Stimulated activated CD4-positive, alpha-beta T cell treated with anti-CD3 and anti-CD28 coated beads, Interleukin-1b, Interleukin-23, amount 100 ng/mL, for 1 hour (primary cell): ENCODE data around the gene ZCRB1.
"Not testable (repeated sequence)": the region's sequence is repeated elsewhere in the genome, so short reads cannot be mapped to it uniquely, and the experiment has no call there.

Experiments
- DNase-seq, 2 donors: peaks; one replicate each; pipeline ENCODE4 v3.0.0-alpha.2; 2020; ENCODE audit warnings: low read depth in 2 of 2

Gene ZCRB1, protein sequence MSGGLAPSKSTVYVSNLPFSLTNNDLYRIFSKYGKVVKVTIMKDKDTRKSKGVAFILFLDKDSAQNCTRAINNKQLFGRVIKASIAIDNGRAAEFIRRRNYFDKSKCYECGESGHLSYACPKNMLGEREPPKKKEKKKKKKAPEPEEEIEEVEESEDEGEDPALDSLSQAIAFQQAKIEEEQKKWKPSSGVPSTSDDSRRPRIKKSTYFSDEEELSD

DNA sequence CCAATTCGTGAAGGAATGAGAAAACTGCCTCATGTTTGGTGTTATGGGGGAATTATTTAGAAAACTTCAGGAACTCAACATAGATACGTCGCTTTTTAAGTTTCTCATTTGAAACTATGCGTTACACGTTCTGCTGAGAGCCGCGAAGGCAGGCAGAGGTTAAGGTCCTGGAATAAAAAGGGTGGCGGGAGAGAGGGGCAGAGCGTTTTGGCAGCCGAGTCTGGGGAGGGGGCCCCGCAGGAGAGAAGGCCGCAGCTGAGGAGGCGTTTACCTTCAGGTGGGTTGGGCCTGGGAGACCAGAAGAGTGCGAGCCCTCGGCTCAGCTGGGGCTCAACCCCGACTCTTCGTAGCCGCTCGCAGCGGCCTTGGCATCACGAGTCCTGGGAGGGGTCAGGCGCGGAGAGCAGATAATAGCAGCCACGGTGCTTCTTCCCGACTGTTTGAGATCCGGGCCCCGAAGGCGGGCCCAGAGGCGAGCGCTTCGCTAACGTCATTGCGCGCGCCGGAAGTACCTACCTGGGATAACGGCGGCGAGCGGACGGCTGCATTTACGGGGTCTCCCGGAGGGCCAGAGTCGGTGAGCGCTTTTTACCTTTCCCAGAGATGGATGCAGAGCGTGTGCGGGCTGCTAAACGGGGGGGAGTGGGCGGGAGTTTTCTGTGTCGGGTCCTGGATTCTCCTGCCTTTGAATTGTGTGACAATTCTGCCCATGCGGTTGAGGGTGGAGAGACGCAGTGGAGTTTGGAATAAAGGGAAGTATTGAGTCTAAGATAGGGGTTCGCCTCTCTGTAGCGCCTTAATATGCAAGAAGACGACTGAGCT lies at the start of gene ZCRB1, which contains the start of gene PPHLN1:
ZCRB1 (minus strand) TSS at position 442 of the 822 bp plus-strand sequence. CDS start 1,992 bp downstream, outside the sequence.
PPHLN1 (plus strand) TSS at position 515 of the 822 bp plus-strand sequence. CDS start 9,736 bp downstream, outside the sequence.
- peak; percentile 39 to 54 for DNase-seq

DNA sequence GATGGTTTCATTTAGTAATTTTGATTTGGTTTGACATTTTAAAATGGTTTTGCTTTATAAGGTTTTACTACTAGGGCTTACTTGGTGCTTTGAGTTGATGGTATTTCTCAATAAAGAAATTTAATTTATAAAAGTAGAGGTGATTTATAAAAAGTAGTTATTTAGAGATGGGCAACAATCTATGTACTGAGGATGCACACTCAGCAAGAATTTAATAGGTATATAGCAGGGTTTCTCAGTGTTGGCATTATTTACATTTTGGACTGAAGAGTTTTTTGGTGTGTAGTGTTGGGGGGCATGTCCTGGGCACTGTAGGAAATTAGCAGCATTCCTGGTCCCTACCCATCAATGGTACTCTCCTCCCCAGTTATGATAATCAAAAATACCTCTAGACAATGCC lies 47.8 kb upstream of the ZCRB1 start:
- no peak for DNase-seq

DNA sequence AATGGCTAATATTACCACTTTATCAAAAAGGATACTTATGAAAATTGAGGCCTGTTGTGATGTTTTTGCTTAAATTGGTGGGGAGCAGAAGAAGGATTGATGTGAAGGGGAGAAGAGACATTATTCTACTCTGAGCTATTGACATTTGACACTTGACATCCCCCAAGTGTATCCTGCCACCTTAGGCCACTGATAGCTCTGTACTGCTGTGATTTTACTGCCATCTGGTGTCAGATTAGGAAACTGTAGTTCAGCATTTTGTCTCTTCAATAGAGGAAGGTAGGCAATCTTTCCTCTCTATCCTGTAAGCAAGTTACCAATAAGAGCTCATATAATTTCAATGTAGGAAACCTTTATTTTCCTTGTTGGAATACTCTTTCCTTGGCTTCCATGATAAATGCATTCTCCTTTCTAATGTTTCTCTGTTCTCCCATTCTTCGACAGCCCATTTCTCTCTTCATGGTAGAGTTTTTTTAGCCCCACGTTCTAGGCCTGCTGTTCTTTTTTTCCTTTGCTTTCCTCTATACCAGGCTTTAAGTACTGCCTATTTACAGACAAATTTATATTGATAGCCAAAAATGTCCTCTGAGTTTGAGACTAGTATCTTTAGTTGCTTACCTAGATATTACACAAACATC lies 46.4 kb upstream of the ZCRB1 start:
- DNase-seq, result no peak

DNA sequence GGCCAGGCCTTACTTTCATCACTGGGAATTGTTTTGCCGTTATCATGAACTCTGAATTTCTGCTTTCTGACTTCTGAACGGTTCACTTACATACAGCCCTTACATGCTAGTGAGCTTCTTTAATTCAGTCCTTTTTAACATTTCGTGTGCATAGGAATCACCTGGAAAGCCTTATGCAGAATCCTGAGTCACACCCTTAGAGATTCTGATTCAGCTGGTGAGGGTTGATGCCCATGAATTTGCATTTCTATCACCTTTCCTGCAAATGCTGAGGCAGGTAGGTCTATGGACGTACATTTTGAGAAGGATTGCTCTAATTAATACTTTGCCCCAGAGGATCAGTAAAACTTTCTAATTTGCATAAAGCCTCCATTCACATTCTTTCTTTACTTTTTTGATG lies 44.1 kb upstream of the ZCRB1 start:
- no peak for DNase-seq

DNA sequence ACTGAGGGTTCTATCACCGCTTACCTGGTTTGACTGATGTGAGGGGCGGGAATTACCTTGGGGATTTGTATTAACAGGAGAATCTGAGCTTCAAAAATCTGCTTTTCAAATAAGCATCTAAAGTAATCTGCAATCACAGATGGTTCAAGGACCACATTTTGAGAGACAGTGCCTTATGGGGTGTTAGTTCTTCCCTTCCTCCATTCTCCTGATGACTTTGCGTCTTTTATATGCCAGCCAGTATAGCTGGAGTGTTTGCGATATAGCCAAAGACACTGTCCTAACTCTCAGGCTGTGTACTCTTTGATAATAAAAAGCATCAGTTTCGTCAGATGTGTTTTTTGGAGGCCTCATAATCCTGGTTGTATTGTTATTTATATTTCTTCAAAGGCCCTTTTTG lies 39.6 kb upstream of the ZCRB1 start:
- DNase-seq, result no peak

DNA sequence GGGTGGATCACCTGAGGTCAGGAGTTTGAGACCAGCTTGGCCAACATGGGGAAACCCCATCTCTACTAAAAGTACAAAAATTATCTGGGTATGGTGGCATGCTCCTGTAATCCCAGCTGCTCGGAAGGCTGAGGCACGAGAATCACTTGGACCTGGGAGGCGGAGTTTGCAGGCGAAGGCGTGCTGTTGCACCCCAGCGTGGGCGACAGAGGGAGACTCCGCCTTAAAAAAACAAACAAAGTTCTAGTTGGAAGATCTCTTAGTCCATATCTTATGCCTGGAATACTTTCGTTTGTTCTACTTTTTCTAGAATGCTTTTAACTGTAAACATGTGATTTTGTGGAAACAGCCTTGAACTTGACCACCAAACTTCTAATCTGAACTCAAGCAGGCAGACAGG lies 38.8 kb upstream of the ZCRB1 start:
- no peak for DNase-seq

DNA sequence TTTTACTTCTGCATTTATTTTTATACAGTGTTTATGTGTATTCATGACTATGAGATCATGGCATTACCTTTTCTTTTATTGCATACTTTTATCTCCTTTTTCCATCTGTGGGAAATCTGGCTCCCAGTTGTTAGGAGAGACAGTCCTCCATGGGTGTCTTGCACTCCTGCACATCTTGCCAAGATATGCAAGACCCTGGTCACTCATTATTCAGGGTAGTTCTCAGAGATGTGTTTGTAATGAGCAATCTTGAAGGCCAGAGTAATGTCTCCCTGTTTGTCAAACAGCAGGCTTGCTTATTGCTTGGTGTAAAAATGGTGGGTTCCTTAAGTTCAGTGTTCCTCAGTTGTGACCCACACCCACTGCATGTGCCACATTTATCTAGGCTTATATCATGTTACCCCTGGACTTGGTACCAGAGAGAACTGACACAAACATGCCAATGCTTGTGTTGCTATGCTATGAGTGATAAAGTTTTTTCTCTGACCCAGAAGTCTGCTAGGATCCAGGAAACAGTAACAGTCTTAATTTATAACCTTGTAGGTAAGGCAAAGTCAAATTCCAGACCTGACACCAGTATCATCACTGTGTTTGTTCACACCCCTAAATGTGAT lies 36.9 kb upstream of the ZCRB1 start:
- DNase-seq, result no peak

DNA sequence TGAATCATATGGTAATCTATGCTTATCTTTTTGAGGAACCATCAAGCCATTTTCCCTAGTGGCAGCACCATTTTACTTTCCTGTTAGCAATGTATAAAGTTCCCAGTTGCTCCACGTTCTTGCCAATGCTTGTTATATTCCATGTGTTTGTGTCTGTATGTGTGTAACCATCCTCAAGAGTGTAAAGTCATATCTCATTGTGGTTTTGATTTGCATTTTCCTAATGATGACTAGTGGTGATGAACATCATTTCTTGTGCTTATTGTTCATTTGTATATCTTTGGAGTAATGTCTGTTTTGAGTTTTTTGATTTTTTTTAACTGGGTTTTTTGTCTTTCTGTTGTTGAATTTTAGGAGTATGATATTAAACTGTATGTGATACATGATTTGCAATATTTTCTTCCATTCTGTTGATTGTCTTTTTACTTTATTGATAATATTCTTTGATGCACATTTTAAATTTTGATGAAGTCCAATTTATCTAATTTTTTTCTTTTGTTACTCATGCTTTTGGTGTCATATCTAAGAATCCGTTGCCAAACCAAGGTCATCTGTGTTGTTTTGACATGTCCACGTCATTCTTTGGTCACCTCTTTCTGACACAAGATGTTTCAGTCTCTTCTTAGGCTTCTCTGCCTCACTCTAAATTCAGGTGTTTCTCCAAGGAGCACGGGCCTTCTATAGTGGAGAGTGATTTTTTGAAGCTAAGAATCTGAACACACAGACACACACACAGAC lies 36.2 kb upstream of the ZCRB1 start:
- DNase-seq, result no peak

DNA sequence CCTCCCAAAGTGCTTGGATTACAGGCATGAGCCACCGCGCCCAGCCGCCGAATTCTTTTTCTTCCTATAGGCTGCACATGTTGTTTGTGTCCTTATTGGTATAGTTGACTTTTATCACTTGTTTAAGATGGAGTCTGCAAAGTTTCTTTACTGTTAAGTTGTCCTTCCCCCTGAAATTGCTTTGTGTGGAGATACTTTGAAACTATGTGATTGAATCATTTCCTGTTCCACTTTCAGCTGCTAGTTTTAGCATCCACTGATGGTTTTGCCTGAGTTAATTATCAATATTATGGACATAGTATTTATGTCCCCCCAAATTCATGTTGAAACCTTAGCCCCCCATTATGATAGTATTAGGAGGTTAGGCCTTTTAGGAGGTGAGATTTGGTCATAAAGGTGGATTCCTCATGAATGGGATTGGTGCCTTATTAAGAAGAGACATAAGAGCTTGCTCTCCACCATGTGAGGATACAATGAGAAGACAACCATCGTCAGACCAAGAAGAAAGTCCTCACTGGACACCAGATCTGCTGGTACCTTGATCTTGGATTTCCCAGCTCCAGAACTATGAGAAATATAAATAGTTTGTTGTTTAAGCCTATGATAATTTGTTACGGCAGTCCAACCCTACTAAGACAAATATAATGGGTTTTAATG lies 35.0 kb upstream of the ZCRB1 start:
- DNase-seq, result no peak

DNA sequence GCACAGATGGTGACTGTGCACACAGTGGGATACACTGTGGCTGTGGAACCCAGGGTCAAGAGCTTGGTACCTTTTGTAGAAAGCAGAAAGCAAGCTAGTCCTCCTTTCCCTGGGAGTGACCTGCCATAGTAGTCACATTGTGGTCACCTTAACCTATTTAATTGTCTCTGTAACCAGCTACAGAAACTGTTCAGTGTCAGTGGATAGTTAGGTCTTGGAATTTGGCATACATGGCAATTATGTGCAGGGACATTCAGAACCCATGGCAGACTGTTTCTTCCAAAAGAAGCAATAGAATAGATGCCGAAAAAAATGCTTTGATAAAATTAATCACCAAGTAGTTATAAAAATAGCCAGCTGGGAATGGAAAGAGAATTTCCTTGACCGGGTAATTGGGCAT lies 30.4 kb upstream of the ZCRB1 start:
- DNase-seq, result no peak

DNA sequence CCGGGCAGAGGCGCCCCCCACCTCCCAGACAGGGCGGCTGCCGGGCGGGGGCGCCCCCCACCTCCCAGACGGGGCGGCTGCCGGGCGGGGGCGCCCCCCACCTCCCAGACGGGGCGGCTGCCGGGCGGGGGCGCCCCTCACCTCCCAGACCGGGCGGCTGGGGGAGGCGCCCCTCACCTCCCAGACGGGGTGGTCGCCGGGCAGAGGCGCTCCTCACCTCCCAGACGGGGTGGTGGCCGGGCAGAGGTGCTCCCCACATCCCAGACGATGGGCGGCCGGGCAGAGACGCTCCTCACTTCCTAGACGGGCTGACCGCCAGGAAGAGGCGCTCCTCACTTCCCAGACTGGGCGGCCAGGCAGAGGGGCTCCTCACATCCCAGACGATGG lies 24.1 kb upstream of the ZCRB1 start:
- DNase-seq, result not testable (repeated sequence)

DNA sequence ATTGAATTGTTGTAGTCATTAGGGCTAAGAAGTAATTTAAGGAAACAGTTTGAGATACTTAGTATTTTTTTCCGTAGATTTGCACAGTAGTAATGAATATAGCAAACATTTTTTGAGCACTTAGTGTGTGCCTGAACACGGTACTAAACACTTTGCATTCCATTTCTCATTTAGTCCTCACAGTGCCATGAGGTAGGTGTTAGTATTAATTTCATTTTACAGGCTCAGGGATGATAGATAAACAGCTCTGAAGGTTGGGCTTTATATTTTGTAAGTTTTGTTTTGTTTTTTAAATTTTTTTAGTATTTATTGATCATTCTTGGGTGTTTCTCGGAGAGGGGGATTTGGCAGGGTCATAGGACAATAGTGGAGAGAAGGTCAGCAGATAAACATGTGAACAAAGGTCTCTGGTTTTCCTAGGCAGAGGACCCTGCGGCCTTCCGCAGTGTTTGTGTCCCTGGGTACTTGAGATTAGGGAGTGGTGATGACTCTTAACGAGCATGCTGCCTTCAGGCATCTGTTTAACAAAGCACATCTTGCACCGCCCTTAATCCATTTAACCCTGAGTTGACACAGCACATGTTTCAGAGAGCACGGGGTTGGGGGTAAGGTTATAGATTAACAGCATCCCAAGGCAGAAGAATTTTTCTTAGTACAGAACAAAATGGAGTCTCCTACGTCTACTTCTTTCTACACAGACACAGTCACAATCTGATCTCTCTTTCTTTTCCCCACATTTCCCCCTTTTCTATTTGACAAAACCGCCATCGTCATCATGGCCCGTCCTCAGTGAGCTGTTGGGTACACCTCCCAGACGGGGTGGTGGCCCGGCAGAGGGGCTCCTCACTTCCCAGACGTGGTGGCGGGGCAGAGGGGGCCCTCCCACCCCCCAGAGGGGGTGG lies 23.5 kb upstream of the ZCRB1 start:
- not testable (repeated sequence) for DNase-seq

DNA sequence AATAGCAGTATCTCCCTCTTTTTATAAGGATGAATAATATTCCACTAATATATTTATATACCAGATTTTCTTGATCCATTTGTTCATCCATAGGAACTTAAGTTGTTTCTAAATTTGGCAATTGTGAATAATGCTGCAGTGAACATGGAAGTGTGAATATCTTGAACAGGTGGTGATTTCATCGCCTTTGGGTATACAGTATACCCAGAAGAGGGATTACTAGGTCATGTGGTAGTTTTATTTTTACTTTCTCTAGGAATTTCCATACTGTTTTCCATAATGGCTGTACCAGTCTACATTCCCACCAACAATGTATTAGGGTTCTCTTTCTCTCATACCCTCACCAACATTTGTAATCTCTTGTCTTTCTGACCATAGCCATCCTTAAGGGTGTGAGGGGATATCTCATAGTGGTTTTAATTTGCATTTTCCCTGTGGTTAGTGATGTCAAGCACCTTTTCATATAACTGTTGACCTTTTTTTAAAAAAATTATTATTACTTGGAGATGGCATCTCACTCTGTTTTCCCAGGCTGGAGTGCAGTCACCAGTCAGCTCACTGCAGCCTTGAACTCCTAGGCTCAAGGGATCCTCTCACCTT lies 20.6 kb upstream of the ZCRB1 start:
- DNase-seq, result no peak

DNA sequence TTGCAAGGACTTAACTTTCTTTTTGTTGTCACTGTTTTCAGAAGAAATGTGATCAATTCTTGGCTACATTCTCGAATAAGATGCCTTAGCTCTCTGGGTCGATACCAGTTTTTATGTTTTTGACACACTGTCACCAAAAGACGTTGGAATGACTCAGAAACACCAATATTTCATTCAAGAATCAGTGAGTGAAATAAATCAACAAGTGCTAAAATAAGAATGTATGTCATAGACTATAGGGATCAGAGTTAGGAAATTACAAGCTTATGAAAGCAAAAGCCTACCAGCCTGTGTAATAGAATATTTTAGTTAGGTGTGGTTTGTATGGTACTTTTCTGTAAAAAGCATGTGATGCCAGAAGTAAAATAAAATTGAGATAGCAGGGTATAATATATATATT lies 17.8 kb upstream of the ZCRB1 start:
- DNase-seq, result no peak

DNA sequence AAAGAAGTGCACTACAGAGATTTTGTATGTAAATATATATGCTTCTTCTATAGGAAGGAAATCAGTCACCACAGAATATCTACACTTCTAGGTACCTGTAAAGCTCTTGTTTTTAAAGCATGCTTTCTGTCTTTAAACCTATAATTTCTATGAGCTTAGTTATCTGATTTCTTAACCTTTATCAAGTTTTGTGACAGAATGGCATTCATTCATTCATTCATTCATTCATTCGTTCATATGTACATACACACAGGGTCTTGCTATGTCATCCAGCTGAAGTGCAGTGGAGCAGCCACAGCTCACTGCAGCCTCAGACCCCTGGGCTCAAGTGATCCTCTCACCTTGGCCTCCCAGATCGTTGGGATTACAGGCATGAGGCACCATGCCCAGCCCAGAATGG lies 16.1 kb upstream of the ZCRB1 start:
- no peak for DNase-seq

DNA sequence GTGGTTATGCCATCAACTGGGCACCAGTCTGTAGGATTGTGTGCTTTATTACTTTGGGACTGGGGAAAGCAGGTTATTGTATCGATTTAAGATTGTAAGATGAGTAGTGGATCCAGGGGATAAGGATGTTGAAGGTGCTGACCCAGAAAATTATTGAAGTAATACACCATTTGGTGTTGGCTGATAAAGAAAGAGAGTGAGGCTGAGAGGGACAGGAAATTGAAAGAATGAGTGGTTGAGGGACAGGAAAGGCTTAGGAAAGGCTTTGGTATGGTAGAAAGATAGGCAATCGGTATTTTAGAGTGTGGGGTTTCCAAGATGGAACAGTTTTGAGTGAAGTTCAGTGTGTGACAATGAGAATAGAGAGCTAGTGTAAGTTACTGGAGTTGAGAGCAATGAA lies 12.4 kb upstream of the ZCRB1 start:
- no peak for DNase-seq

DNA sequence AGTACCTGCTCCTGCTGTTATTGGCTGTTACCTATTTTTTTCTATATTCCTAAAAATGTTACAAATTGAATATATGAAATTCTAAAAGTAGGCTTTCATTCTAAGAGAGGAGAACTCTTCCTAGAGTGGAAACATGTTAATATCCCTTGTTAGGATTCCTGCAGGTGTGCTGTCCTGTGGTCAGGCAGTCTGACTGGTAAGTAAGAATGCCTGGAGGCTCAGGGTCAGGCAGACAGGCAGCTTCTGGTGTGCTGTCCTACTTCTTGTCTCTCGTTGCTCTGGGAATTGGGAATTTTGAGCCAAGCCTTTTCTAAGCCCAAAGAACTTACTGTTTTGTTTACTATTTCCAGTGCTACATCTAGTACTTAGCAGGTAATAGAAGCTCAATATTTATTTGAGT lies 10.4 kb upstream of the ZCRB1 start:
- no peak for DNase-seq

DNA sequence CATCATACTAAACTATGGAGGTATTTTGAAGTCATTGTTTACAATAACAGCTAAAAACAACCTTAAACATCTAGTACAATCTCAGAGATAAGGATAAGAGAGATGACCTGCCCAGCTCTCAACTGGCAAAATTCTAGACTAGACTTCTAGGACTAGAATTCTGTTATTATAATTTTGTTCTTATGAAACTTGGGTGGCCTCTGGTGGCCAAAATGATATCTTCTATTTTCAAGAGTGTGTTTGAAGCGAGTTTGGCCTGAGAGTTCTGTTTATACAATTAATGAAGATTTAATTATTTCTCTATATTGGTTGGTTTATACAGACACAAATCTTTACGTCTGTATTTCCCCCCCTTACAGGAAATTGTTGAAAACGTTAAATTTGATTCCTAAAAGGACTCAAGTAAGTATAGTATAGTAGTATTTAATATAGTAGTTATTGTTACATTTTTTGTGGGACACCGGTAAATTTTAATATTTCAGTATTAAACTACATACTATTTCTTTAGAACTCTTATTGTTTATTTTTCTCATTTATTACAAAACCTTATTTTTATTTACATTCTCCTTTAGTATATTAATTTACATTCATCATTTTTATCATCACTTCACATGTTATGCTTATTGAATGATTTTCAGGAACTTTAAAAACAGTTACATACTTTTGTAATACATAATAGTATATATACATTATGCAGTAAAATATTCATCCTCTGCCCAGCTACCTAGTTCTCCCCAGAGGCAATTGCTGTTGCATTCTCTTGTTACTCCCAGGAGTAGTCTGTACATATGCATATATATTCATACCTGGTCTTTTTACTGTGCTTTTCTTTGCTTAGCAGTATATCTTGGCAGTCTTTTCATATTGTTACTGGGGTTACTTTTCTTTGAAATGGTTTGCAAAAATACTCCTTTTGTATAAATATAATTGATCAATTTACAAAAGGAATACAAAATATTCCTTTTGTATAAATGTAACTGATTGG lies 6.7 kb upstream of the ZCRB1 start:
- DNase-seq, result peak in 1 of 2 donors; percentile 13
